SK-N-MC (cell line): ENCODE measurements around the gene CCDC141.

Experiments used
- EZH2 ChIP-seq: fragments of 200-600 bp; sonication (generic); IDR thresholded peaks from one replicate; pipeline ENCODE4 v1.6.1; 2017; ENCODE audit warnings: antibody characterized with exemption
- FOXP2 ChIP-seq: optimal IDR thresholded peaks from 2 replicates; pipeline ENCODE3; 2011; ENCODE audit warnings: mild to moderate bottlenecking, moderate library complexity; ENCODE audit not compliant: insufficient read depth; ENCODE audit errors: extremely low read length, control extremely low read depth
- POLR2AphosphoS5 ChIP-seq: IDR thresholded peaks from 2 replicates; pipeline ENCODE4 v1.6.1; 2012; ENCODE audit warnings: mild to moderate bottlenecking, low read depth, low read length, borderline replicate concordance

- TF ChIP-seq POLR2AphosphoS5 (no peak), EZH2 (no peak), FOXP2 (no peak)
Observed at GRCh38 chr2:178917555-178917954, 132.4 kb downstream of the CCDC141 start.
